Measurements from ENCODE around the gene MRPL49.

MRPL49 gene

GRCh38 chr11:65121865-65122696, at the start of gene MRPL49, which contains the start of gene FAU:
MRPL49 (plus strand) TSS chr11:65122321; CDS start chr11:65122347, 26 bp downstream.
FAU (minus strand) TSS chr11:65122134; CDS start chr11:65121813, 321 bp downstream.
- DNase-seq, result peak; percentile 98

DNA sequence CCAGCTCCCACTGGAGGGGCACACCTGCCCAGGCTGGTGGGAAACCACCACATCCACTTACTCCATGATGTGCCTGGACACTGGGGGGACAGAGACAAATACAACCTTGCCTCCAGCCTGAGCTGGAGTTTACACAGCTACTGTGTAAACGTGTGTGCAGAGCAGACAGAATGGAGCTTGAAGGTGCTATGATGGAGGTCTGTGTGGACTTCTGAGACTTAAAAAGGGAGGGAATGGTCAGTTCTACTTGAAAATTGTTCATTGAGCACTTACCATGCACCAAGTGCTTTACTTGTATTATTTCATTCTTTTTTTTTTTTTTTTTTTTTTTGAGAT, 49.5 kb upstream of the MRPL49 start:
- DNase-seq, result no peak

GRCh38 chr11:65077451-65077850, 44.7 kb upstream of the MRPL49 start:
- DNase-seq, result no peak

DNA sequence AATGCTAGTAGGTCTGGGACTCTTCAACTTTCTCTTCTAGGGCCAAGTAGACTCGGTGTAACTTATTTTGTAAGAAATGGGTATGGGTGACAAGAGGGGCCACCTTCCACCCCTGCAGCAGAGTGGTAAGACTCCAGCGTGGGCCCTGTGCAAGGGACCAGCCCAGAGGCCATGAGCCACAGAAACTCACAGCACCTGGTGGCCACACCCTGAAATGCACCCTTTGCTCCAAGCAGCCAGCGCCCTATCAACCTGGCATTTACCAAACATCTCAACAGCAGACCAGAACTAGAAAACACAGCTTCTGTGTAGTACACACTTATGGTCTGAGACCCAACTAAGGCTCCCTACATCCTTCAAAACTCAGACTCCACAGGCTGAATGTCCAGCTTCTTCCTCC, 44.0 kb upstream of the MRPL49 start:
- DNase-seq, result peak; percentile 29

GRCh38 chr11:65078786-65079342, 43.3 kb upstream of the MRPL49 start:
- DNase-seq, result no peak

DNA sequence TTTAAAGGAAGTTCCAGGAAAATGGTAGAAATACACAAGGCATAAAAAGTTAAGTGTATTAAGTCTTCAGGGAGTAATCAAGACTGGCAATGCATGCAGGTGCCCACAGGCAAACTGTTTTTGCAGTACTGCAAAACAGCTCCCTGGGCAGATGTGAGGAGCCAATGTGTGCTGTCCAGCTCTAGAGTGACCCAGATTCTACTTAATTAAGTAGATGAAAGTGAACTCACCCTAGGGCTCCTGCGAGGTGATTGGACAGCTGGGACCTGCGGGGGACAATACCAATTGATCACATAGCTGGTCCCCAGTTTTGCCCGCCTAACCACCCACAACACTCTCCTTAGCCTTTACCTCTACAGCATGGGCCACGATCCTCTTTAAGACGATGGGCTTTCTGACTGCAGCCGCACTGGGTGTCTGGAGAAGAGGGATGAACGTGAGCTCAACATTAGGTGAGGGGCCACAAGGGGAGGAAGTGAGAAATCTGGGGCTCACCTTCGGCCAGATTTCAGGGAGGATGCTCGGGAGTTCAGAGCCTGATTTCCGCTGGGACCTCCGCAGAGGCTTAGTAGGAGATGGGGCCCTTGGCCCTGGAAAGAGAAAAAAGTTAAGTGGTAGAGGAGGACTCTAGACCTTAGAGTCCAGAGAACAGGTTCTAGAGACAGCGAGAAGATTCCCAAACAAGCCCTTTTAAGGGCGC, 38.8 kb upstream of the MRPL49 start:
- DNase-seq, result no peak

- peak; percentile 98 for DNase-seq
Observed at GRCh38 chr11:65083834-65084597, 38.1 kb upstream of the MRPL49 start, which contains the start of the genes CDCA5 and ZFPL1. CDCA5 (minus strand) TSS chr11:65084040; CDS start chr11:65083978, 62 bp downstream. ZFPL1 (plus strand) TSS chr11:65084222; CDS start chr11:65084699, 477 bp downstream.

DNA sequence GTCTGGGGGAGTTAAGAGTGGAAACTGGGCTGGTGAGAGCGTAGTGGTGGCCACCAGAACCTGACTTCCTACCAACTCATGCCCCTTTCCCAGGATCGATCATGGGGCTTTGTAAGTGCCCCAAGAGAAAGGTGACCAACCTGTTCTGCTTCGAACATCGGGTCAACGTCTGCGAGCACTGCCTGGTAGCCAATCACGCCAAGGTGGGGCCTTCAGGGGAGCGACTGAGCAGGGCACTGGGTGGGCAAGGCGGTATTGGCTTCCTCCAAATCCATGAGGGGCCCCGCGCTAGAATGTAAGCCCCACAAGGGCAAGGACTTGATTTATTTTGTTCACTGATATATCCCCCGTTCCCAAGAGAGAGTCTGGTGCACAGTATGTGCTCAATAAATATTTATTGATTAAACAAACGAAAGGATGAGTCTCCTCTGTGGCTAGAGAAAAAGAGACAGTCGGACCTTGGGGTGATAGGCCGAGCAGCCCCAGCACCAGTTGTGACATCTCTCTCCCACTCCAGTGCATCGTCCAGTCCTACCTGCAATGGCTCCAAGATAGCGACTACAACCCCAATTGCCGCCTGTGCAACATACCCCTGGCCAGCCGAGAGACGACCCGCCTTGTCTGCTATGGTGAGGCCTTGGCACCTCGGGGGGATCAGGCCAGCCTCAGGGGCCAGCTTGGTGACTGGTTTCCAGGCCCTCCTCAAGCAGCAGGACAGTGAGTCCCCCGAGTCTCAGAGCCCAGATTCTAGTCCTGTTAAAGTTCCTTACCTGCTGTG, 37.3 kb upstream of the MRPL49 start:
- no peak for DNase-seq

DNA sequence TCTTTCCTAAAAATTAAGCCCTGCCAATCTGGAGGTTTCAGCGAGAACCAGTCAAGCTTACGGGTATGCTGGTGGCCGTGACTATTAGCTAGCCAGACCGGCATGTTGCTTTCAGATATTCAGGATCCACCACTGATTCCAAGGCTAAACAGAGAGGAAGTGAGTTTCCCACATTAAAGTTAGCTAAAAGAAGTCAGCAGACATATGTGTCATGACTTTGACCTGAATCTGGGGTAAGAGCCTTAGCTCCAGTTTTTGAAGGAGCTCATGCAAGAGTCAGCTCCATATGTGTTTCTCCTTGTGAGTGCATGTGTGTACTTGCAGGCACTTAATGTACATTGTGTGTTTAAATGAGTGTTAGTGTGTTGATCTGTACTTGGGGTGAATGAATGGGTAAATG, 36.7 kb upstream of the MRPL49 start:
- DNase-seq, result no peak

DNA sequence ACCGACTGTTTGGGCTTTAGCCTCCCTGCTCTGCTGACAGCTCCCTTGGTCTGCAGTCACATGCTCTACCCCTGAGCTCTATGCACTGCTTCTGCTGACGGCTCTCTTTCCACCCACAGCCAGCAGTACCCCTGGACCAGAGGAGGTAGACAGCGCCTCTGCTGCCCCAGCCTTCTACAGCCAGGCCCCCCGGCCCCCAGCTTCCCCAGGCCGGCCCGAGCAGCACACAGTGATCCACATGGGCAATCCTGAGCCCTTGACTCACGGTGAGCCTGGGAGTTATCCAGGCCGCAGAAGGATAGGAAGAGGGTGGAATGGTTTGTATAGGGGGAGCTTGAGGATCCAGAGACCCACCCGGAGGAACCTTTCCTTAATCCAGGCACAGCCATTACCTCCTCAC, 35.3 kb upstream of the MRPL49 start:
- DNase-seq, result no peak

DNA sequence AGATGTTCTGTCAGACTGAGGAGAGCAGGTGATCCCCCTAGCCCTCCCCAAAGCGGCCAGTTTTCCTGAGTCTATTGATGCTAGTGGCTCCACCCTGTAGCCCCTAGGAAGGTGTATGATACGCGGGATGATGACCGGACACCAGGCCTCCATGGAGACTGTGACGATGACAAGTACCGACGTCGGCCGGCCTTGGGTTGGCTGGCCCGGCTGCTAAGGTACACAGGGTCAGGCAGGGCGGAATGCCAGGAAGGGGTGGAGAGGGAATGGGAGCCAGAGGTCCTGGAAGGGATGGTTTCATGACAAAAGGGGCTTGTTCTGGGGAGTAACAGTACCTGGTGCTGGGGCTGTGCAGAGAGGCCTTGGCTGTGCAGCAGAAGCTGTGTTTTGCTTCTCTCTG, 34.9 kb upstream of the MRPL49 start:
- DNase-seq, result no peak

- DNase-seq, result no peak
Observed at GRCh38 chr11:65087827-65088226, 34.3 kb upstream of the MRPL49 start.

- no peak for DNase-seq
Observed at GRCh38 chr11:65089621-65090020, 32.5 kb upstream of the MRPL49 start.

DNA sequence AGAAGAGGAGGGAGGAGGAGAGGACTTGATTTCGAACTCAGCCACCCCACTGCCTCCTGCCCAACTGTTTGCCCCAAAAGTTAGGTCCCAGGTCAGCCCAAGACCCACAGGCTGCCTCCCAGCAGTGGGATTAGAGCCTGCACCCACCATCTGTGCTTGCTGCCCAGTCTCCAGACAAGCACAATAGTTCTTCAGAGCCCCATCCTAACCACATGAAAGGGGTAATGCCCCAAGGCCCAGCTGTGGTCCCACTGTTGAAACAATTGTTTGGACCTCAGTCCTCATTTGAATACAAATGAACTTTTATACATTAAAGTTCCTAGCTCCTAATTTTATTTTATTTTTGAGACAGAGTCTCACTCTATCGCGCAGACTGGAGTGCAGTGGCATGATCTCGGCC, 31.5 kb upstream of the MRPL49 start:
- DNase-seq, result no peak

DNA sequence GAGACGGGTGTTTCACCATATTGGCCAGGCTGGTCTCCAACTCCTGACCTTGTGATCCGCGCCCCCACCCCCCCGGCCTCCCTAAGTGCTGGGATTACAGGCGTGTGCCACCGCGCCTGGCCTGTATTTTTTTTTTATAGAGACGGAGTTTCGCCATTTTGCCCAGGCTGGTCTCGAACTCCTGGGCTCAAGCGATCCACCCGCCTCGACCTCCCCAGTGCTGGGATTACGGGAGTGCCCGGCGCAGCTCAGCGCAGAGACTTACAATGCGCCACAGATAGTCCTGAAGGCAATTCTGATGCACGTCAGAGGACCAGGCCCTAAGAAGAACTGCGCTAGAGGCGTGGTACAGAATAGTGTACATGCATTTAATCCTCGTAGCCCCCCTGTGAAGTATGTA, 26.7 kb upstream of the MRPL49 start:
- no peak for DNase-seq

DNA sequence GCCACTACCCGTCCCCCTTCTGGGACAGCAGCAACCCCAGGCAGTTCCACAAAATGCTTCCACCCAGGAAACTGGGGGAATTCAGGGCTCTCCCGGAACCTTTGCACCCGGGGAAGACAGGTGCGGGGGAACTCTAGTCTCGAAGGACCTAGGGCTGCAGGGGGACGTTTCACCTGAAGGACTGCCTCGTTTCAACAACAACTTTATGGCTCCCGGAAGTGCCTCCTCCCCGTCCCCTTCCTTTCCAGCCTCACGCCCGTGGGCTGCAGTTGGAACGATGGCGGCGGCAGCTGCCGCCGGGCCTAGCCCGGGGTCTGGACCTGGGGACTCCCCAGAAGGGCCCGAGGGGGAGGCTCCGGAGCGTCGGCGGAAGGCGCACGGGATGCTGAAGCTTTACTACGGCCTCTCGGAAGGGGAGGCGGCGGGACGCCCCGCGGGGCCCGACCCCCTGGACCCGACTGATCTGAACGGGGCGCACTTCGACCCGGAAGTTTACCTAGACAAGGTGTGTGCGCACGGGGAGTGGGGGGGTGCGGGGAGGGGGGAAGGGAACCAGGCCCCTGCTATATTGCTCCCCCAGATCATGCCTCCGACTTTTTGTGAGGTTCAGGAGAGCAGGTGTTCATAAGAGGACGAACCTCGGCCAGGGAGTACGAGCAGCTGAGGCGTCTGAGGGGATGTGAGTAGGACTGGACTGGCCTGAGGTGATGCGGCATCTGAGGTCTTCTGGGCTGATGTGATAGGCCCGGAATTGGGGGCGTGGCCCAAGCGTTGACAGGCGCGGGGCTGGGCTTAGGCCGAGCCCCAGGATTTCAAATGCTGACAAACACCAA, 25.9 kb upstream of the MRPL49 start, which contains the start of gene VPS51:
Gene VPS51, plus strand, starts transcription at position 241 of the 833 bp plus-strand sequence. Its CDS starts 37 bp downstream, at position 278.
- peak; percentile 97 for DNase-seq

DNA sequence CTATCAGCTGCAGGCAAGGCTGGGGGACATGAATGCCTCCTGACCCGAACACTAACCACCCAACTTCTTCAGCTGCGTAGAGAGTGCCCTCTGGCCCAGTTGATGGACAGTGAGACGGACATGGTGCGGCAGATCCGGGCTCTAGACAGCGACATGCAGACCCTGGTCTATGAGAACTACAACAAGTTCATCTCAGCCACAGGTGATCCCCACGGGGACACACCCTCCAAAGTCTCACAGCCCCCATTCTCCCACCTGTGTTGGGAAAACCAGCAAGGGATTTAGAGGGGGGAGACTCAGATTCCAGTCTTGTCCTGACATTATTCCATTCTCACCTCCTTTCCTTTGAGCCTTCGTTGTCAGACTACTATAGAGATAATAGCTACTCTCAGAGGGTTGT, 25.2 kb upstream of the MRPL49 start:
- no peak for DNase-seq

- DNase-seq, result no peak
Observed at GRCh38 chr11:65100674-65101350, 21.3 kb upstream of the MRPL49 start.

GRCh38 chr11:65102142-65103095, 19.7 kb upstream of the MRPL49 start:
- no peak for DNase-seq
